ENCODE data around the gene MTSS2.
A peak's percentile ranks its signal among the peaks of the same experiment; 100 is the strongest.

MTSS2 gene, protein sequence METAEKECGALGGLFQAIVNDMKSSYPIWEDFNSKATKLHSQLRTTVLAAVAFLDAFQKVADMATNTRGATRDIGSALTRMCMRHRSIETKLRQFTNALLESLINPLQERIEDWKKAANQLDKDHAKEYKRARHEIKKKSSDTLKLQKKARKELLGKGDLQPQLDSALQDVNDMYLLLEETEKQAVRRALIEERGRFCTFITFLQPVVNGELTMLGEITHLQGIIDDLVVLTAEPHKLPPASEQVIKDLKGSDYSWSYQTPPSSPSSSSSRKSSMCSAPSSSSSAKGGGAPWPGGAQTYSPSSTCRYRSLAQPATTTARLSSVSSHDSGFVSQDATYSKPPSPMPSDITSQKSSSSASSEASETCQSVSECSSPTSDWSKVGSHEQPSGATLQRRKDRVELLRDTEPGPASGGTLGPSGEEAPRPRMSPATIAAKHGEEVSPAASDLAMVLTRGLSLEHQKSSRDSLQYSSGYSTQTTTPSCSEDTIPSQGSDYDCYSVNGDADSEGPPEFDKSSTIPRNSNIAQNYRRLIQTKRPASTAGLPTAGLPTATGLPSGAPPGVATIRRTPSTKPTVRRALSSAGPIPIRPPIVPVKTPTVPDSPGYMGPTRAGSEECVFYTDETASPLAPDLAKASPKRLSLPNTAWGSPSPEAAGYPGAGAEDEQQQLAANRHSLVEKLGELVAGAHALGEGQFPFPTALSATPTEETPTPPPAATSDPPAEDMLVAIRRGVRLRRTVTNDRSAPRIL

GRCh38 chr16:70685938-70686375 is at the start of gene MTSS2:
Gene MTSS2, minus strand, starts transcription at chr16:70686053. Its CDS starts 262 bp downstream, at chr16:70685791.
- peak; percentile 27 for DNase-seq

DNA sequence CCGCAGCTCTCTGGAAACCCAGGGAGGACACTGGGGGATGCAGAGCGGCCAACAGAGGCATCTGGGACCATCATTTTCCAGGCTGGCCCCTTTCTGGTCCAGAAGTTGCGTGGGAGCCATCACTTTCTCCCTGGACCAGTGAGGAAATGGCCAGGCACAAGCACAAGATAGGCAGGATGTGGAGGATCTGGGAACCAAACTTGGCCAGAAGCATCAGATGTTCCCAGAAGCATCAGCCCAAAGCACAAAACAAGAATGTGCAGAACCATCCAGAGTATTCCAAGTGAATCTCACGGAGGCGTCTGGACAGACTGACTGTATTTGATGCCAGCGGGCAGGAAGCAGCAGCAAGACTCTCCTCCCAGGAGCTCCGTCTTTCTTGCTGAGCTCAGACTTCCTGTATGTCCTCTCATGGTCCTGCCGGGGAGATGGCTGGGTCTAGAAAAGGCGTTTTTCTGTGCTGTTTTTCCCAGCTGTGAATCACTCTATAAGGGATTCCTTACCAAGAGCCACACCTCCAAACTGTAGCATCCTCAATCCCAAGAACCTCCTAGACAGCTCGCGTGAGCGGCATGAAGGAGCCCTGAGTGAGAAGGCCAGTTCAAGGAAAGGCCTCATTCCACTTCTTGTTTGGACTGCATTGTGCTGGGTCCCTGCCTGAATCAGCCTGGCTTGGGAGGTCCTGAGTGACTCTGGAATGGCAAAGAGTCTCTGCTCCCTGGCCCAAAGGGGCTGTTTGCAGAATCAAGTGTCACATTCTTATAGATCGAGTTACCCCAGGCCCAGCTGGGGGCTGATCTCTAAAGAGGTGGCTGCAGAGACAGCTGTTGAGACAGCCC is 49.5 kb upstream of the MTSS2 start:
- no peak for DNase-seq

DNA sequence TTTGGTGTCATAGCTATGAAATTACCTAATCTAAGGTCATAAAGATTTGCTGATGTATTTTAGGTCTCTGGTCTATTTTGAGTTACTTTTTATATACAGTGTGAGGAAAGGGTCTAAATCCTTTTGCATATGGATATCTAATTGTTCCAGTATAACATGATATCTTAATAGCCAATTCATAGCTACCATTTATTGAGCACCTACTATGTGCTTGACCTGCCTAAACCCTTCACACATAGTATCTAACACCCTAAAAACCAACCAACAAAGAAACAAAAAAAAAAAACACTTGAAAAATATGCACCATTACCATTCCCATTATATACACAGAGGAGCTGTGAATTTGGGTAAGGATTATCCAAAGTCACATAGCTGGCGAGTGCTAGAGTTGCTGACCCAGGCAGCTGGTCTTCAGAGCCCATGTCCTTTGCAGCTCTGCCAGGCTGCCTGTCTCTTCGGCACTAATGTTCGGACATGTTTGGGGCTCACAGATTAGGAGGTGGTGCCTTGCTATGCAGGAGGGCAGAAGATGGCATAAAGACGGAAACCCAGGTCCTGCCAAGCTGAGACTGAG is 48.8 kb upstream of the MTSS2 start:
- DNase-seq: no peak

GRCh38 chr16:70730944-70731343 is 45.1 kb upstream of the MTSS2 start:
- no peak for DNase-seq

- DNase-seq: no peak
Measured at GRCh38 chr16:70730031-70730430, 44.2 kb upstream of the MTSS2 start.

DNA sequence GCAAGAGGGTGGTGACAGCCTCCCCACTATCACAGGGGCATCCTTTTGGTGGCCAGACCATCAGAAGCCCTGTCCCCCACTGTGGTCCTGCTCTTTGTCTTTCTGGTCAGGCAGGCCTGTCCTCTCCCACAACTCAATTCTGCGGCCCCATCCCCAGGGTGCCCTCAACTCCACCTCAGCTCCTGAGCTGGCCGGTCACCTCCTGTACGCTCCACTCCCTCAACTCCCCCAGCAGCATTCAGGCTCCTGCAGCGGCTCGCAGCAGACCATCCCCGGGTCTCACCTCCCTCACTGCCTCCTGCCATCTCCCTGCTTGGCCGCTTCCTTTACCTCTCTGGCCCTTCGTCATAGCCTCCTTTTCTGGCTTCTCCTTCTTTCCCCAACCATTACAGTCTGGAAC is 43.4 kb upstream of the MTSS2 start:
- no peak for DNase-seq

DNA sequence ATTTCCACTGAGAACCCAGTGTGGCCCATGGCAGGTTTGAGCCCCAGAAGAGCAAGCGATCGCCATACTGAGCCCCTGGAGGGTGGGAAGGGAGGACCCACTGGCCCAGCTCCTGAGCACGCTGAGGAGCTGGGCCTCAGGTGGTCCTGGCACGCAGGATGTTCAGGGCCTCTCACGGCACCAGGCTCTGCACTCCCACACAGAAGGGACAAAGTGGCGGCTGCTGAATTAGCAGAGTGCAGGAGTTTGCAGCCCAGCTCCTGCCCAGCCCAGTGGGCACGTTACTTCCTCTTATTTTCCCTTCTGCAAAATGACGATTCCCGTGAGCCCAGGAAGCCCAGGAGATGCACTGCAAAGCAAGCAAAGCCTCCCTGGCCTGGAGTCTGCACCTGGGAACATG is 42.3 kb upstream of the MTSS2 start:
- no peak for DNase-seq

GRCh38 chr16:70726892-70727361 is 41.1 kb upstream of the MTSS2 start:
- no peak for DNase-seq

GRCh38 chr16:70725912-70726828 is 40.3 kb upstream of the MTSS2 start:
- no peak for DNase-seq

- no peak for DNase-seq
Measured at GRCh38 chr16:70725024-70725911, 39.4 kb upstream of the MTSS2 start.

GRCh38 chr16:70724146-70725023 is 38.5 kb upstream of the MTSS2 start:
- DNase-seq: no peak

- no peak for DNase-seq
Measured at GRCh38 chr16:70723740-70724145, 37.9 kb upstream of the MTSS2 start.

DNA sequence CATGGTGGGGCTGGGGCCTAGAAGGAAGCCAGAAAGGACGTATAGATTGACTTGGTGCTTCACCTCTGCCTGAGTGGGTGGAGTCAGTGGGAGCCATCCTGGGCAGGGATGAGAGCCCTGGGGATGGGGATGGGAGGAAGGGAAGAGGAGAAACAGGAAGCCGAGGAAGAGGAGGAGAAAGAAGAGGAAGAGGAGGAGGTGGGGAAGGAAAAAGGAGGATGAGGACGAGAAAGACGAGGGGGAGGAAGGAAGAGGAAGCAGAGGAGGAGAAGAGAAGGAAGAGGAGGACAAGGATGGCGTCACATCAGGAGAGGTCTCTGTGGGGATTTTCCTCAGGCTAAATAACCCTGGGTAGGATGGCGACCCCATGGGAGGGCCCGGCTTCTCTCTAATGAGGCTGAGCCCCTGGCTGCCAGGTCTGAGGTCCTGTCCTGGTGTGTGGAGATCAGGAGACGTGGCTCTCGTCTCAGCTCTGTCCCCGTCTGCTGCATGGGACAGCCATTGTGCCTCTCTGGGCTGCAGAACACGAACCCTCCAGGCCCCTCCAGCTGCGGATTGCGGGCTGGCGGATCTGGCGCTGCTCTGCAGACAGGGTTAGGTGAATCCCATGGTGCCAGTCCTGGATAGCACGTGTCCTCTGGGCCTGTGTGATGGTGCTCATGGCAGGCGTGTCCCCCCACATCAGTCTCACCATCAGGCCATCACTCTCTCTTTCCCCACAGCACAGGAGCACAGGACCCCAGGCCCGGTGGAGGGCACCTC is 35.5 kb upstream of the MTSS2 start:
- no peak for DNase-seq

DNA sequence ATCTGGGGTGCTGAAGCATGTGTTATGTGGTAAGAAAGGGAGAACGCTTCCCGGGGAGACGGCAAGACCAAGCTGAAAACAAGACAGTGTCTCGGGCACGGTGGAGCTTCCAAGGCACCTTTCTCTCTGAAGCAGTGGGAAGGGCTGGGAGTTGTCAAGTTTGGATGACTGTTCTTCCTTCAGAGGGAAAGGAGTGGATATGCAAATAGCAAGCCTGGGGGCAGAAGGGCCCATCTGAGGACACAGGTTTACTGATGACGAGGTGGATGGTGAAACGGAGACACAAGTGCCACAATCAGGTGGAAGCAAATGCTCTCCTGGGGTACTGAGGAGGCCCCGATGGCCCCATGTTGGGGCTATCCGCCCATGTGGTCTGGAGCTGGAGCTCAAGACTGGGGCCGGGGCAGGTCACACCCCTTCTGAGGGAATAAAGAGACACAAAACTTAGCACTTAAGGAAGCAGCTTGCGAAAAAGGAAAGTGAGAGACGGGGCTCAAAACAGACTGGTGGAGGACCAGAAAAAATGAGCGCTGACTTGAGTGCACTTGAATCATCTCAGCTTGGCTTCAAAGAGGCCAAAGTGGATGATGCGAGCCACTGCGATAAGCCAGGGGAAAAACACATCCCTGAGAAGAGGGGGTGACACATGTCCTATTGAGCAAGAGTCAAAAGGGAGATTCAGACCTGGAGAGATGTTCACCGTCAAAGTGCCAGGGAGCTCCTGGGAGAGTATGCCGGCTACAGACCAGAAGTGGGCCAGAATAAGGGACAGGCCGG is 34.8 kb upstream of the MTSS2 start:
- DNase-seq: no peak

DNA sequence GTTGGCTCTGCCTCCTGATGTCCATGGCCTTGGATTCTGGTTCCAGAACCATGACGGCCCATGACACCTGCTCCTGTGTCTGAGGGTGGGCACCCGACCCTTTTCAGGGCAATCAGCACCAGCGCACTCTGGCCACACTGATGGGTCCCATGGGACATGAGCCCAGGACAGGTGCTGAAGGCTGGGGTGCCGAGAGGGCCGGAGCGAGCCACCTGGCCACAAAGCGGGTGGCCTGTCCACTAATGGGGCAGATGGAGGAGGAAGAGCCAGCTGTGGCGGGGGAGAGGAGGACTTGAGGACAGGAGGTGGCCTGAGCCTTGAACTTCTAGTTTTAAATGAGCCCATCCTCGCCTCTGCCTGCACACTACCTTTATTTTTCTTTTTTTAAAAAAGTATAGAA is 31.2 kb upstream of the MTSS2 start:
- no peak for DNase-seq

DNA sequence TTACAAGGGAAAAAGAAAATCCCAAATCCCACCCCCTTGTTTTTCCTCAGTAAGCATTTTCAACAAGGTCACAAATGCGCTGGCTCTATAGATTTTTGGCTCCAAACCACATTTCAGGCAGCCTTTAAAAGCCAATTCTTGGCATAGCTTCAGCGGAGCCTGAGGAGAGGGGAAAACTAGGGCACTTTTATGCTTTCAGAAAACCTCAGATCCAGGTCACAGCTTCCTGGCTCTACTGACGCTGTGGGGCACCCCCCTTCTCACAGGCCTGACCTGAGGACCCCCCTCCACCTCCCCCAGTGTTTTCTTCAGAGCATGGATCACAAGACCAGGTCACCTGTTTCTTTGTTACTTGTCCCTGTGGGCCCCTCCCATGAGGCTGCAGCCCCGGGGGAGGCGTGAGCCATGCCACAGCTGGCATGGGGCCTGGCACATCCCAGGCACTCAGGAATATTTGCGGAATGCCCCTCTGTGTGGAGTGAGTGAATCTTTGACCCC is 30.1 kb upstream of the MTSS2 start:
- DNase-seq: no peak

DNA sequence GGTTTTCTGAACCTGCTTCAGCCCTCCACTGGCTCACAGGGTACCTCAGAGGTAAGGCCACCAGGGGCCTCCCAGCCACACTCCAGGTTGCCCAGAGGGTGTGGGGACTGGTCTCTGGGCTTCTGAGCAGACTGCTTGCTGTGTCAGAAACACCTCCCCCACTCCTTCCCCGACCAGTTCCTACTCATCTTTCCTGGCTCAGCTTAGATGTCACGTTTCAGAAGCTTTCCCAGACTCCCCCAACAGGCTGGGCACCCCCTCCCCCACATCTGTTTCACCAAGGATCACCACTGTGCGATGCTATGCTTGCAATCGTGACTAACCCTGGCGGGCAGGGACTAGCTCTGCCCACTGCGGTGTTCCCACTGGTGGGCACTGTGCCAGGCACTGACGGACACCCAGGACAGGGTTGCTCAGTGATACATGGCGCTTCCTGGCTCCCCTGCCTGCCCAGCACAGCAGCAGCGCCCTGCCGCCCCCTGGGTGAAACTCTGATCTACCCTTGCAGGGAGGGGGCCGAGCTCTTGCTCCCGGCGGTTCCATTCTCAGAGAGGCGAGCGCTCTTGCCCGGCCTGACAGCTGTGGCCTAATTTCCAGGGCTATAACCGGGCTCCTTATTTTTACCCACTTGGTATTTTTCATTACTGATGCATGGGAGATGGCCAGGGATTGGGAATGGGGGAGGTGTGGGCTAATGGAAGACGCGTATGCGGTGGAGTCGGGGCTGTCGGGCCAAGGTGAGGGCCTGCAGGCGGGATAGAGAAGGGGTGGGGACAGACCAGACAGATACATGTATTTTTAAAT is 29.4 kb upstream of the MTSS2 start:
- DNase-seq: no peak
